NCI-H1105 (cell line): ENCODE data around the gene MYLK.

Experiments used
- DNase-seq: peaks from one replicate; lab custom pipeline; 2025; lab: John Stamatoyannopoulos, UW

Gene MYLK

DNA sequence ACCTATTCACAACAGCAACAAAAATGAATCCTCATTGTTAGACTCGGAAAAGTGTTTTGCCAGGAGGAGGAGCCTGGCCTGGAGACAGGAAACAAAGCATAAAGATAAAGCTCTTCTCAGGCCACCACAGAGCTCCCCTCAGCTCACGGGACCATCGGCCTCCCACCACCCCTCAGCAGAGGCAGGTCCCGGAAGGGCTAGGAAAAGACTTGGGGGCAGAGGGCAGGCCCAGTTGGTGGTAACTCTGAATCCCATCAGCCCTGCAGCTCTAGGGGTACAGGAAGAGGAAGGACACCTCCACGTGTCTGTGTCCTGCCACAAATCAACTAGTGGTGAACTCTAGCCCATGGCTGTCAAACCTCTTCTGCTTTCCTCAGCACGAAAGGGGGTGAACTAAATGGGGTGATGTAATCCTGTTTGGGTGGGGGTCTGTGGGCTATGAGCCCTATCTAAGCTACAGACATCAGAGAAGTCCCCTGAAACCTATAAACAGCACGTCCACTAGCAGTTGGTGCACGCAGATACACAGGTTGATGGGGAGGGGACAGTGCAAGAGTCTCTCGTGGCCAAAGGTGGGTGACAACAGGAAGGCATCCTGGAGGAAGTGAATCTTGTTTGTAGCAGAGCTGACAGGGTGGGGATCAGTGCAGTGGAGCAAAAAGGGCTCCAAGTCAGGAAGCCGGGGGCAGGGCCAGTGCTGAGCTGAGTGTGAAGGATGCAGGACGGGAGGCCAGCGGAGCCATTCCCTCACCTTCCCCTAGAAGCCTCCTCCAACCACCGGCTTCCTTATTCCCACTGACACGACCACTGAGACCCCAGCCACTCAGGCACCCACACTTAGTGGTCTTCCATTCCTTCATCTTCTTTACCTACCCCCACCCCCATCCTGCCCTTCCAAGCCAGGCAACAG, 188.1 kb downstream of the MYLK start:
- no peak for DNase-seq

- DNase-seq: no peak
Observed at GRCh38 chr3:123695152-123695551, 189.0 kb downstream of the MYLK start.

DNA sequence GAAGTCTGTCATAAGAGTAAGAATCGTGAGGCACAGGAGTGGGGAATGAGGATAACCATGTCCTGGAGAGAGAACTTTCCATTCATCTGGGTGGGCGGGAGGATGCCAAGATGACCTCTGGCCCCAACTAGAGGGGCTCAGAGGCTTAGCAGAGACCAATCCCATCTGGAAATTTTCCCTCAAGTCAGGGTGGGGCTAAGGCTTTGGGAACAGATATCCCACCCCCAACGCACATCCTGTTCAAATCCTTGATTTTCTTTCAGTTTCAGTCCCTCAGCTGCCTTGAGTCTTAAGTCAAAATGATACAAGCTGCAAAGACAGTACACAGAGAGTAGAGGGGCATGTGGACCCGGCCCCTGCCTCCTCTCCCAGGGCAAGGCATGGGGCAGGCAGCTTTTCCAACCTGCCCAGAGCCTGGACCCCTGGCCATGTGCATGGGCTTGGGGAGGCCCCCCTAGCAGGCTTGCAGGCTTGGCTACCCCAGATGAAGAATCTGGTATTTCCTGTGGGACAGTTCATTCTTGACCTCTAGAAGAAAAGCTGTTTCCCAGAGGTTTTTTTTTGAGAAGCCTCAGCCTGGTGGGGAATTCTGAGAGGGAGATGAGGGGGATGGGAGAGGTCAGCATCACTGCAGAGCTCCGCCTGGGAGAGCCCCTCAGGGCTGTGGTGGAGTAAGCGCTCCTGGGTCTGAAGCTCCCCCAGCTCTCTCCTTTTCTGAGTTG, 189.6 kb downstream of the MYLK start:
- DNase-seq: no peak

DNA sequence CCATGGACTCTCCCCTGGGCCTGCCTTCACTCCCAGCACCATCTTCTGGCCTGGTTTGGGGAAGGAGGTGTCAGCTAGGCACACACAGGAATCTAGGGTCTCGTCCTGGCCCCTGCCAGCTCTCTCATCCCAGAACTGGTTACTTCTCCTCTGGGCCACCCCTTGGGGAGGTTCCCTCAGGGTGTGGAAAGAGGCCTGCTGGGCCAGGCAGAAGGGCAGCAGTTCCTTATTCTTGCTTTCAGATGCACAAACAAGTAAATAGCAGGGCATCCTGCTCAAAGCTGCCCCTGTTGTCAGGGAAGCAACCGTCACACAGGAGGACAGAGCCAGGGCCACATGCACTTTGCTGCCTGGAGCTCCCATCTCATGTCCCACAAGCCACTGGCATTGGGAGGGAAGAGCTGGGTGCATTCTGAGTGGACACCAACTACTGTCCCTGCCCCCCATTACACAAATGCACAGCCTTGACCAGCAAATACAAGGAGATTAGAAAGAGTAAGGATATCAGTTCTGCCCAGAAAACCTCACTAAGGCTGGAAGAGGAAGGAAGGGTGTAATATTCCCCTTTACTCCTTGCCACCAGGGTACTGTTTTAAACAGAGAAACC, 190.4 kb downstream of the MYLK start:
- DNase-seq: no peak

GRCh38 chr3:123692671-123693070, 191.5 kb downstream of the MYLK start:
- DNase-seq: no peak

GRCh38 chr3:123692041-123692440, 192.1 kb downstream of the MYLK start:
- DNase-seq: no peak

- DNase-seq: no peak
Observed at GRCh38 chr3:123689831-123690230, 194.3 kb downstream of the MYLK start.

DNA sequence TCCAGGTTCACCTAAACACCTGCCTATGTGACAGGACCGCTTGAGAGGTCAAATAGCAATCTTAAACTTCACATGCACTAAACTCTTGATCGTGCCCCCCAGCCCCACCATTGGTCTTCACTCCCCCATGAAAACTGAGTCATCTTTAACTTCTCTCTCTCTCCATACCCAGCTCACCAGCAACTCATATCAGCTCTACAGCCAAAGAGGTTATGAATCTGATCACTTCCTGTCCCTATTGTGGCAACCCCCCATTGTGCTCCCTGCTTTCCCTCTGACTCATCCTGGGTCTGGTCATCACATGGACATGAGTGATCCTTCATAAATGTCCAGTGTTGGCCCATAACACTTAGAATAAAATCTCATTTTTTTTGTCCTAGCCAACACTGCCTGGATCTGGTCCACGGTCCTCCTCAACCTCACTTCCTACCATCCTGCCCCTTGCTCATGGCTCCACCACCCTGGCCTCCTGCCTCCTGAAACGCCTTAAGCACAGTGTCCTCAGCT, 195.8 kb downstream of the MYLK start:
- DNase-seq: no peak

- no peak for DNase-seq
Observed at GRCh38 chr3:123687286-123687685, 196.8 kb downstream of the MYLK start.

DNA sequence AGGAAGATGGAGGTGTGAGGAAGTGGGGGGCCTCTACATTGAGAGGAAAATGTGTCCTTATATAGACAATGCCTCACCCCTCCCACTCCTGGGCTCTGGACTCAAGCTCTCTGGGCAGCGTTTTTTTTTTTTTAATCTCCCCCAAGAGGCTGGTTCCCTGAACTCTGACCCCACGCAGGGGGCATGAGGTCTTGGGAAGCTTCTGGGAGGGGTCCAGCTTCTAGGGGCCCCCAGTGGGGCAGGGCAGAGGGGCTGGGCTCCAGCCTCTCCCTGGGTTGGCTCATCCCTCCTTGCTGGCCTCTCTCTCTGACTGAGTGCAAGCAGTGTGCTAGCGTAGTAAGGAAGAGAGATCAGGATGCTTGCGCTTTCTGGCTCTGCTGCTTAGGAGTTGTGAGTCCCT, 197.9 kb downstream of the MYLK start:
- no peak for DNase-seq

DNA sequence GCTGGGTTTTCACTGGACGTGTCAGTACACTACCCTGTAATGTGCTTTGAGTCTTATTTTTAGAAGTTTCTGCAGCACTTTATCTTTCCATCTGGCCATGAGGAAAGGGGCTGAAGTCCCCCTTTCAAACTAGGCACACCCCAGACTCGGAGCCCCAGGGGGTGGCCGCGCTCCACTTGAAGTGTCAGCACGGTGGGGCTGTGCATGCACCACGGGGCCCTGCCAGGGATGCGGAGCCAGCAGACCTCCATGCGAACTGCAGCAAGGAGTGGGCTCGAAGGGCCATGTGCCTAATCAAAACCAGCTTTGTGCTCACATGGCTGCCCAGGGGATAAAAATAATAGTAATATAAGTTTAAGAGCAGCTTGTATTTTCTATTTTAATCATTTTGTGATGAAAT, 198.4 kb downstream of the MYLK start:
- DNase-seq: no peak

DNA sequence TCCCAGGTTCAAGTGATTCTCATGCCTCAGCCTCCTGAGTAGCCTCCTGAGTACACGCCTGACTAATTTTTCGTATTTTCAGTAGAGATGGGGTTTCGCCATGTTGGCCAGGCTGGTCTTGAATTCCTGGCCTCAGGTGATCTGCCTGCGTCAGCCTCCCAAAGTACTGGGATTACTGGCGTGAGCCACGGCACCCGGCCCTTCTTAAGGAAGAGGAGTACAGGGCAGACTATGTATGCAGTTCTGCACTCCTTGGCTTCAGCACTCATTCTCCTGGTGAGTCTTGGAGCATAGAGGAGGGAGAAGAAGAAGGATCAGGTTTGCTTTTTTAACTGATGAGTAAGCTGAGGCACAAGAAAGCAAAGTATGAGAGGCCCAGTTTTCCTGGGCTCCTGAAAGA, 199.5 kb downstream of the MYLK start:
- no peak for DNase-seq

DNA sequence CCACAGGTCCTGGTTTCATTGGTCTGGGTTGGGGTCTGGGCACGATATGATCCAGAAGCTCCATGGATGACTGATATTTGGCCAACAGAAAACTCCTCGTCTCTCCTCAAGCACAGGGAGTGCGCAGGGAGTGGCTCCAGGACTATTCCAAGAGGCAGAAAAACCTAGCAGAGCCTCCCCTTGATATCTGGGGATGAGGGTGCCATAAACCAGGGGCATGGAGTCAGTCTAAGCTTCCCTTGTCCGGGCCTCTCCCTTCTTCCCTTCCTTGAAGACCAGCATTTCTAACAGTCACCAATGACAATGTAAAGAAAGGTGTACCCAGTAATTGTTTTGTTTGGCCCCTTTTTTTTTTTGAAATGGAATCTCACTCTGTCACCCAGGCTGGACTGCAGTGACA, 199.9 kb downstream of the MYLK start:
- DNase-seq: no peak

- no peak for DNase-seq
Observed at GRCh38 chr3:123683505-123684154, 200.5 kb downstream of the MYLK start.

- DNase-seq: no peak
Observed at GRCh38 chr3:123682781-123683504, 201.2 kb downstream of the MYLK start.

DNA sequence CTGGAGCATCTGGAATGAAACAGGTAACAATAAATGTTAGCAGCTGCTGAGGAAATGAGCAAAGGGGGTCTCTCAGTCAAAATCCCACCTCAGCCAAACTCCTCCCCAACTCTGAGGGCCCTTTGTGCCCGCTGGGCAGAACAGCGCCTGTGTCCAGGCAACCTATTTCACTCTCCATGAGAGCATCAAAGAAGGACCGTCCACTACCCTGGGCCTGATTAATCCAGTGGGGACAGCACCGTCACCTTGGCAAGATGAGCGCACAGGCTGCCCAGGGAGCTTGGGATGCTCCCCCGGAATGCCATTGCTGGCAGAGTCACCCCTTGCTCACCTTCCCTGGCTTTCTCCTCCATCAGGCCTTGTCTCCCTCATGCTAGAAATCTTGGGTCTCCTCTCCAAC, 201.8 kb downstream of the MYLK start:
- DNase-seq: no peak

DNA sequence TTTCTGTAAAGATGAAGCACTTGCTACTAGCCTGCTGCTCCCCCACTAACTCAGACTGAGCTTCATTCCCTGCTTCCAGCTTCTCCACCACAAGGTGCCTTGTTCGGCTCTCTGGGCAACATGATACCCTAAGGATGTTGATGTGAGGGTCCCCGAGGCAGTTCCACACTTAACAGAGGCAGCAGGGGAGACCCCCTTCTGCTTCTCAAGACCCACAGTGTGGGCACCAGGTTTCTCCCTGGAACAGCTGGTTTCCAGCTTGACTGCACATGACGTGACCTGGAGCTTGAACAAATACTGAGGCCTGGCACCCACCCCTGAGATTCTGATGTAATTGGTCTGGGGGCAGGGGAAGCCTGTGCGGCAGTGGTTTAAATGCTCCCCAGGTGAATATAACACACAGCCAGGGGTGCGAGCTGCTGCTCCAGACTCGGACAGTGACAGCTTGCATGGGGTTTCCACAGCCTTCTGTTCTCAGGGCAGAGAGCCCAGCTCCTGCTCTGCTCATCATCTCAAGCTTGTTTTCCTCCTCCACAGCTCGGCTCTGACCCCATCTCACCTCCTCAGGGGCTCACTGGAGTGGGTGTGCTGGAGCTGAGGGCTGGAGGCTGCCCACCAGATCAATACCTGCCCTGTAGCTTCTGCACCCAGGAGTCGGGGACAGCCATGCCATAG, 204.3 kb downstream of the MYLK start:
- DNase-seq: no peak

GRCh38 chr3:123678108-123678511, 206.0 kb downstream of the MYLK start:
- DNase-seq: no peak

- no peak for DNase-seq
Observed at GRCh38 chr3:123672429-123673146, 211.5 kb downstream of the MYLK start.

GRCh38 chr3:123670743-123671142, 213.4 kb downstream of the MYLK start:
- no peak for DNase-seq
